ENCODE measurements around the gene GPC6.

Gene GPC6

GRCh38 chr13:94248454-94249228, 1022.0 kb downstream of the GPC6 start:
- H3K27ac ChIP-seq (ENCODE audit: low read depth, low read length), result no peak overlapping the region
- no peaks in the 10 kb centered on the region for H3K27me3 ChIP-seq (ENCODE audit: control insufficient read depth in 1 of 2, insufficient read depth in 2 of 2, low read length in 2 of 2)
- no peaks in the 10 kb centered on the region for H3K4me1 ChIP-seq (ENCODE audit: control insufficient read depth in 1 of 2, insufficient read depth in 2 of 2, low read length in 2 of 2)
- no peaks in the 10 kb centered on the region for H3K9me3 ChIP-seq (ENCODE audit: control insufficient read depth in 1 of 2, low read length in 2 of 2)
- no peak overlapping the region for H3K4me3 ChIP-seq (ENCODE audit: low read depth in 1 of 2, low read length in 2 of 2)
- H3K36me3 ChIP-seq (ENCODE audit: control insufficient read depth in 1 of 2, insufficient read depth in 2 of 2, low read length in 2 of 2), result no peaks in the 10 kb centered on the region
- H3K9ac ChIP-seq (ENCODE audit: low read depth in 1 of 2, low read length in 2 of 2), result no peak overlapping the region

DNA sequence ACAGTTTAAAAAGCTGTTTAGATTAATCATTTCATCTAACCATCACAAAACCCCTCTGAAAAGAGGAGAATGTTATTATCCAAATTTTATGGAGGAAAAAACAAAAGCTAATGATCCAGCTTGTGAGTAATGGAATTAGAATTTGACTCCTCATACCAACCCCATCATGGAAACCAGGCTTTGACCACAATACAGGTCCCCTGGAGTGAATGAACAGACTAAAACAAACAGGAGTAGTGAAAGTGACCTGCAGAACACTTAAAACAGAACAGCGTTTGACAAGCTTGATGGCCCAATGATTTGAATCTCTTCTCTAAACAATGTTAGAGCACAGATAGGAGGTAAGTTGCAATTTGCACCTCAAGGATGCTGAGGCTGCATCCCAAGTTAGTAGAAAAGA, 1022.9 kb downstream of the GPC6 start:
- no peaks in the 10 kb centered on the region for H3K27me3 ChIP-seq (ENCODE audit: control insufficient read depth in 1 of 2, insufficient read depth in 2 of 2, low read length in 2 of 2)
- H3K36me3 ChIP-seq (ENCODE audit: control insufficient read depth in 1 of 2, insufficient read depth in 2 of 2, low read length in 2 of 2), result no peaks in the 10 kb centered on the region

GRCh38 chr13:94251831-94252608, 1025.4 kb downstream of the GPC6 start:
- Histone ChIP-seq H3K9me3 (ENCODE audit: control insufficient read depth in 1 of 2, low read length in 2 of 2) (no peaks in the 10 kb centered on the region), H3K4me3 (ENCODE audit: low read depth in 1 of 2, low read length in 2 of 2) (no peak overlapping the region), H3K9ac (ENCODE audit: low read depth in 1 of 2, low read length in 2 of 2) (no peak overlapping the region), H3K36me3 (ENCODE audit: control insufficient read depth in 1 of 2, insufficient read depth in 2 of 2, low read length in 2 of 2) (no peaks in the 10 kb centered on the region), H3K27ac (ENCODE audit: low read depth, low read length) (no peak overlapping the region), H3K4me1 (ENCODE audit: control insufficient read depth in 1 of 2, insufficient read depth in 2 of 2, low read length in 2 of 2) (no peaks in the 10 kb centered on the region), H3K27me3 (ENCODE audit: control insufficient read depth in 1 of 2, insufficient read depth in 2 of 2, low read length in 2 of 2) (no peaks in the 10 kb centered on the region)

More for the DNA sequence above, 1022.9 kb downstream of the GPC6 start:
- no peak overlapping the region for H3K27ac ChIP-seq (ENCODE audit: low read depth, low read length)
- H3K4me3 ChIP-seq (ENCODE audit: low read depth in 1 of 2, low read length in 2 of 2), result no peak overlapping the region
- no peak overlapping the region for H3K9ac ChIP-seq (ENCODE audit: low read depth in 1 of 2, low read length in 2 of 2)
- no peaks in the 10 kb centered on the region for H3K4me1 ChIP-seq (ENCODE audit: control insufficient read depth in 1 of 2, insufficient read depth in 2 of 2, low read length in 2 of 2)
- H3K9me3 ChIP-seq (ENCODE audit: control insufficient read depth in 1 of 2, low read length in 2 of 2), result no peaks in the 10 kb centered on the region

DNA sequence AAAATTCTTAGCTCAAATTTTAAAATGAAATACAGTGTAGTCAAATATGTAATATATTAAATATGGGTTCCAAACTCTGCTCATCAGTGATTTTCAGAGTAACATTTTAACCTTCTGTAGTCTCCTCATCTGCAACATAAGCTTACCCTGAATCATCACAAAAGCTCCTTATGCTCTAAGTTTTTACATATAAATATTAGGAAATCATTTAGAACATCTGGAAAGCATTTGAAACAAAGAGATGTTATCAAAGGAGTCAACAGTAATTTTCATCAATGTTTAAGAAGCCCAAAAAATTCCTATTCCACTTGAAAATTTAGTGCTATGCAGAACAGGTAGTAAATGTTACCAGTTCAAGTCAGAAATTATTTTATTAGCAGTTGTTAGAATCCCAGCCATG, 1028.1 kb downstream of the GPC6 start:
- Histone ChIP-seq H3K27ac (ENCODE audit: low read depth, low read length) (no peak overlapping the region), H3K4me1 (ENCODE audit: control insufficient read depth in 1 of 2, insufficient read depth in 2 of 2, low read length in 2 of 2) (no peaks in the 10 kb centered on the region), H3K9ac (ENCODE audit: low read depth in 1 of 2, low read length in 2 of 2) (no peak overlapping the region), H3K9me3 (ENCODE audit: control insufficient read depth in 1 of 2, low read length in 2 of 2) (no peaks in the 10 kb centered on the region), H3K27me3 (ENCODE audit: control insufficient read depth in 1 of 2, insufficient read depth in 2 of 2, low read length in 2 of 2) (no peaks in the 10 kb centered on the region), H3K4me3 (ENCODE audit: low read depth in 1 of 2, low read length in 2 of 2) (no peak overlapping the region), H3K36me3 (ENCODE audit: control insufficient read depth in 1 of 2, insufficient read depth in 2 of 2, low read length in 2 of 2) (no peaks in the 10 kb centered on the region)

- Histone ChIP-seq H3K27ac (ENCODE audit: low read depth, low read length) (no peak overlapping the region), H3K9me3 (ENCODE audit: control insufficient read depth in 1 of 2, low read length in 2 of 2) (no peaks in the 10 kb centered on the region), H3K4me1 (ENCODE audit: control insufficient read depth in 1 of 2, insufficient read depth in 2 of 2, low read length in 2 of 2) (no peaks in the 10 kb centered on the region), H3K36me3 (ENCODE audit: control insufficient read depth in 1 of 2, insufficient read depth in 2 of 2, low read length in 2 of 2) (no peaks in the 10 kb centered on the region), H3K27me3 (ENCODE audit: control insufficient read depth in 1 of 2, insufficient read depth in 2 of 2, low read length in 2 of 2) (no peaks in the 10 kb centered on the region), H3K4me3 (ENCODE audit: low read depth in 1 of 2, low read length in 2 of 2) (no peak overlapping the region), H3K9ac (ENCODE audit: low read depth in 1 of 2, low read length in 2 of 2) (no peak overlapping the region)
These were observed 1030.1 kb downstream of the GPC6 start for GRCh38 chr13:94256721-94257120.

- H3K27ac ChIP-seq (ENCODE audit: low read depth, low read length), result no peak overlapping the region
- H3K4me3 ChIP-seq (ENCODE audit: low read depth in 1 of 2, low read length in 2 of 2), result no peak overlapping the region
- H3K36me3 ChIP-seq (ENCODE audit: control insufficient read depth in 1 of 2, insufficient read depth in 2 of 2, low read length in 2 of 2), result no peaks in the 10 kb centered on the region
- no peaks in the 10 kb centered on the region for H3K4me1 ChIP-seq (ENCODE audit: control insufficient read depth in 1 of 2, insufficient read depth in 2 of 2, low read length in 2 of 2)
- no peaks in the 10 kb centered on the region for H3K9me3 ChIP-seq (ENCODE audit: control insufficient read depth in 1 of 2, low read length in 2 of 2)
- H3K27me3 ChIP-seq (ENCODE audit: control insufficient read depth in 1 of 2, insufficient read depth in 2 of 2, low read length in 2 of 2), result no peaks in the 10 kb centered on the region
- H3K9ac ChIP-seq (ENCODE audit: low read depth in 1 of 2, low read length in 2 of 2), result no peak overlapping the region
These were observed 1033.4 kb downstream of the GPC6 start for GRCh38 chr13:94259984-94260383.

DNA sequence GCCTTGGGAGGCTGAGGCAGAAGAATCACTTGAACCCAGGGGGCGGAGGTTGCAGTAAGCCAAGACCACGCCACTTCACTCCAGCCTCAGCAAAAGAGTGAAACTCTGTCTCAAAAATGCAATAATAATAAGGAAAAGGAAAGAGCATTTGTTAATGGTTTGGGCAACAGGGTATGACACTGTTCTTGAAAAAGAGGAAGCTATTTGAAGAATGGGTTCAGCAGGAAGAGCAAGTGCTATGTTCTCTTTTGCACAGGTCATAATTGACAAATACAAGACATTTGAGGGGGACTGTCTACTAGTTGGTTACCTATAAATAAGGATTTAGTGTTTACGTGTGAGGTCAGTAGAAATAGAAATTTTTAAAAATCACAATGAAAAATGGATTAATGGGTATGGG, 1034.6 kb downstream of the GPC6 start:
- no peaks in the 10 kb centered on the region for H3K4me1 ChIP-seq (ENCODE audit: control insufficient read depth in 1 of 2, insufficient read depth in 2 of 2, low read length in 2 of 2)
- H3K27me3 ChIP-seq (ENCODE audit: control insufficient read depth in 1 of 2, insufficient read depth in 2 of 2, low read length in 2 of 2), result no peaks in the 10 kb centered on the region
- no peaks in the 10 kb centered on the region for H3K9me3 ChIP-seq (ENCODE audit: control insufficient read depth in 1 of 2, low read length in 2 of 2)
- H3K36me3 ChIP-seq (ENCODE audit: control insufficient read depth in 1 of 2, insufficient read depth in 2 of 2, low read length in 2 of 2), result no peaks in the 10 kb centered on the region
- H3K27ac ChIP-seq (ENCODE audit: low read depth, low read length), result no peak overlapping the region
- no peak overlapping the region for H3K9ac ChIP-seq (ENCODE audit: low read depth in 1 of 2, low read length in 2 of 2)
- no peak overlapping the region for H3K4me3 ChIP-seq (ENCODE audit: low read depth in 1 of 2, low read length in 2 of 2)

- Histone ChIP-seq H3K27me3 (ENCODE audit: control insufficient read depth in 1 of 2, insufficient read depth in 2 of 2, low read length in 2 of 2) (no peaks in the 10 kb centered on the region), H3K4me3 (ENCODE audit: low read depth in 1 of 2, low read length in 2 of 2) (no peak overlapping the region), H3K36me3 (ENCODE audit: control insufficient read depth in 1 of 2, insufficient read depth in 2 of 2, low read length in 2 of 2) (no peaks in the 10 kb centered on the region), H3K9ac (ENCODE audit: low read depth in 1 of 2, low read length in 2 of 2) (no peak overlapping the region), H3K27ac (ENCODE audit: low read depth, low read length) (no peak overlapping the region), H3K4me1 (ENCODE audit: control insufficient read depth in 1 of 2, insufficient read depth in 2 of 2, low read length in 2 of 2) (no peaks in the 10 kb centered on the region), H3K9me3 (ENCODE audit: control insufficient read depth in 1 of 2, low read length in 2 of 2) (no peaks in the 10 kb centered on the region)
These were observed 1036.4 kb downstream of the GPC6 start for GRCh38 chr13:94263038-94263437.

DNA sequence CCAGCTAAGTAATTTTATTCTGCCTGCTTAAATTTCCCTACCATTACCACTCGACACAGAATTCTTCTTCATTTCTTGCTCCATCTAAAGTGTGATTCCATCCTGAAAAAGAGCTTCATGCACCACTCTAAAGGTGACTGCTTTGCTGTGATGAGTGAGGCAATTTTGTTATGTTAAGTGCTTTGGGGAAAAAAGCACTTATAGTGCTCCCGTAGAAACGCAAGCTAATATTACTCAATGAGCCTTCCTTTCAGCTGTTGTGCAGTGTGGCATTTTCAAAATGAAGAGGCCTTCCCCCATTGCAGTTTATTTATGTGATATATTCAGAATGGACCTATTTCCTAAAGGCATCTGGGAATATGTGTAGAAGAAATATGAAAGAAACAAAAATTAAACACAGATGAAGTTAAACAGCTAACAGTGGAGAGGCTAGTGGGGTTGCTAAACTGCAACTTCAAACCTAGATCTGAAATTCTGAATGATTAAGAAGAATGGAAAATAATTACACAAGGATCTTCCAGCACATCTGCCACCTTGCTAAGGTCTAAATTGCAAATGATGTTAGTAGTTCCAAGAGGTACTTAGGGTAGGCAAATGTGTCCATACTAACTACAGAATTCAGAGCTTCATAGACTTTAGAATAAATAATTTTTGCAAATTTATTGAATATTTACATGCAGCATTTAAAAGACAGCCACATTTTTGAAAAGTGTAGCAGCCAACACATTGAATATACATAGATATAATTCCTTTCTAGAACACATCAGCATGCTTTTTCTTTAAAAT, 1041.2 kb downstream of the GPC6 start:
- H3K36me3 ChIP-seq (ENCODE audit: control insufficient read depth in 1 of 2, insufficient read depth in 2 of 2, low read length in 2 of 2), result no peaks in the 10 kb centered on the region
- no peak overlapping the region for H3K27ac ChIP-seq (ENCODE audit: low read depth, low read length)
- no peaks in the 10 kb centered on the region for H3K4me1 ChIP-seq (ENCODE audit: control insufficient read depth in 1 of 2, insufficient read depth in 2 of 2, low read length in 2 of 2)
- H3K9ac ChIP-seq (ENCODE audit: low read depth in 1 of 2, low read length in 2 of 2), result no peak overlapping the region
- no peaks in the 10 kb centered on the region for H3K27me3 ChIP-seq (ENCODE audit: control insufficient read depth in 1 of 2, insufficient read depth in 2 of 2, low read length in 2 of 2)
- H3K9me3 ChIP-seq (ENCODE audit: control insufficient read depth in 1 of 2, low read length in 2 of 2), result no peaks in the 10 kb centered on the region
- no peak overlapping the region for H3K4me3 ChIP-seq (ENCODE audit: low read depth in 1 of 2, low read length in 2 of 2)

DNA sequence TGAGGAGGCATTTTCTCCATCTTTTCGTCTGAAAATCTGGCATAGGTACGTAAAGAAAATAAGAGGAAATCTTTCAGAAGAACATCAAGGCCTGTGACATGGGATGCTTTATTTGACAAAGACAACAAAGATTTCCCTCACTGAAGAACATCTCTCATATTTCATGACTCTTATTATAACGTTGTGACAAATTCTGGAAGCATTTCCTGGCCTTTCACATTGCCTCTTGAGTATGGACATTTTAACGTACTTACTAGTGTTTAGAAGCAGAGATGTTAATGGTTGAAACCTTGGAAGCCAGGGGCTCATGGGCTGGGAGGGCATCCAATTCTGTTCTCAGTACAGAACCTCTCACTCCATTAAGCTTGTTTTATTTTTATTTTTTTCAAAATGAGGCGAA, 1042.1 kb downstream of the GPC6 start:
- Histone ChIP-seq H3K27ac (ENCODE audit: low read depth, low read length) (no peak overlapping the region), H3K4me1 (ENCODE audit: control insufficient read depth in 1 of 2, insufficient read depth in 2 of 2, low read length in 2 of 2) (no peaks in the 10 kb centered on the region), H3K9me3 (ENCODE audit: control insufficient read depth in 1 of 2, low read length in 2 of 2) (no peaks in the 10 kb centered on the region), H3K36me3 (ENCODE audit: control insufficient read depth in 1 of 2, insufficient read depth in 2 of 2, low read length in 2 of 2) (no peaks in the 10 kb centered on the region), H3K4me3 (ENCODE audit: low read depth in 1 of 2, low read length in 2 of 2) (no peak overlapping the region), H3K27me3 (ENCODE audit: control insufficient read depth in 1 of 2, insufficient read depth in 2 of 2, low read length in 2 of 2) (no peaks in the 10 kb centered on the region), H3K9ac (ENCODE audit: low read depth in 1 of 2, low read length in 2 of 2) (no peak overlapping the region)

Measured in duodenal mucosa (tissue), 2 donors.